CD4-positive, alpha-beta T cell treated with Interleukin-17A for 4 hours (primary cell): ENCODE results near the gene STX3.
"Not testable (repeated sequence)": the region's sequence is repeated elsewhere in the genome, so short reads cannot be mapped to it uniquely, and the experiment has no call there.

Source experiments
- DNase-seq: peaks from one replicate; pipeline ENCODE4 v3.0.0-alpha.2; 2020; ENCODE audit warnings: mixed read lengths

STX3 gene

GRCh38 chr11:59847626-59848025 lies 92.5 kb downstream of the STX3 start:
- DNase-seq = no peak

DNA sequence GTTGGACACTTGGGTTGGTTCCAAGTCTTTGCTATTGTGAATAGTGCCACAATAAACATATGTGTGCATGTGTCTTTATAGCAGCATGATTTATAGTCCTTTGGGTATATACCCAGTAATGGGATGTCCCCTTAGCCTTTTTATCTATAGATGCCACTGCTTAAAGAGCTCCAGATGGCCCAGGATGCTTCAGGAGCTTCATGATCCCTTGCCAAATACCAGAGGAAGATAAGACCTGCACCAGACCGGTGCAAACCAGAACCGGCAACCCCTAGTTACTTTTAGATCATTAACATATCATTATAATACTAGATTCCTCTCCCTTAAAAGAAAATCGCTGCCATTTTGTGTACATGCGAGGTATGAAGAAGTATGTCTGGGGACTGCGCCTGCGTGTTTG lies 93.3 kb downstream of the STX3 start:
- DNase-seq = not testable (repeated sequence)

DNA sequence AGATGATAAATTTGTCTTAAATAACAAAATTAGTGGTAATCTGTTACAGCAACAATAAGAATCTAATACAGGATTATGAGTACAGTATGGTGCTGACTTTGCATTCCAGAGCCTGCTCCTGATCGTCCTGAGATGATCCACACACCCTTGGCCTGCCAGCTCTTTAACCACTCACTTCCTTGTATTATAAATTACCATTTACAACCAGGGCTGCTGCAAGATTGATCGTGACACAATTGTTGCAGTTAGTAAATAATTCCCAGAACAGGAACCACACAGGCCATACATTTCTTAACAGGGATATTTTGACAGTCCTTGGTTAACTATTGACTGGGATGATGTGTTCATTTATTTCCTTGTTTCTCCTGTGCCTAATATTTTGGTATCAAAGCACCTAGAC lies 94.0 kb downstream of the STX3 start:
- no peak for DNase-seq

DNA sequence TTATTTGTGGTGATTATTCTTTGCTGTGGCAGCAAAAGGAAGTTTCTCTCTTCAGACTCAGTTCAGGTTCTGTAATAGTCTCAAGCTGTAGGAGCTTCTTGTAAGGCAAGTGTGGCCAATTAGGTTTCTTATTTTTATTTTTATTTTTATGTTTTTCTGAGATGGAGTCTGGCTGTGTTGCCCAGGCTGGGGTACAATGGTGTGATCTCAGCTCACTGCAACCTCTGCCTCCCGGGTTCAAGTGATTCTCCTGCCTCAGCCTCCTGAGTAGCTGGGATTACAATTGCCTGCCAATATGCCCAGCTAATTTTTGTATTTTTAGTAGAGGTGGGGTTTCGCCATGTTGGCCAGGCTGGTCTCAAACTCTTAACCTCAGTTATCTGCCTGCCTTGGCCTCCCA lies 94.4 kb downstream of the STX3 start:
- not testable (repeated sequence) for DNase-seq

DNA sequence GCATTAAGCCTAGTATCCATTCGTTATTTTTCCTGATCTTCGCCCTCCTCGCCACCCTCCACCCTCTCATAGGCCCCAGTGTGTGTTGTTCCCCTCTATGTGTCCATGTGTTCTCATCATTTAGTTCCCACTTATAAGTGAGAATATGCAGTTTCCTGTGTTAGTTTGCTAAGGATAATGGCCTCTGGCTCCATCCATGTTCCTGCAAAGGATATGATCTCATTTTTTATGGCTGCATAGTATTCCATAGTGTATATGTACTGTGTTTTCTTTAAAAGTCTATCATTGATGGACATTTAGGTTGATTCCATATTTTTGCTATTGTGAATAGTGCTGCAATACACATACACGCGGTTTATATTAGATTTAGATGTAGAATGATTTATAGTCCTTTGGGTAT lies 96.2 kb downstream of the STX3 start:
- not testable (repeated sequence) for DNase-seq

DNA sequence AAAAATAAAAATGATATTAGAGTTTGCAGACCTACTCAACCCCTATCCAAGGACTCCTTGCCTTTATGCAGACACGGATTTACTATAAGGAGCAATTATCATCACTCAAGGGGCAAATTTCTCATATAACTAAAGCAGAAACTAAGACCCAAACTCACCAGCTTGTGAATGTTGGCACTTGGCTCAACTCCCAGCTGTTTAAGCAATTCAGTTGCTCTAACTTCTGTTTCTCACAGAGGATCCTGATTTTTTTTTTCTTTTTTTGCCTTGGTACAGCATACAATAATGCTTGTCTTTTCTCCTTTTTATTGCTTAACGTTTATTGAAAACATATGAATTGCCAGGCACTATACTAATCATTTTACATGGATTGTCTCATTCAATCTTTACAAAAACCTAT lies 99.7 kb downstream of the STX3 start:
- DNase-seq = no peak
